GM10248 (cell line): Measurements from ENCODE around the gene EFS.
"Not testable (repeated sequence)": the region's sequence is repeated elsewhere in the genome, so short reads cannot be mapped to it uniquely, and the experiment has no call there.

Experiments
- CTCF ChIA-PET: fragments of 300-600 bp; sonication (Branson Sonifier 250); formaldehyde crosslinking; extraction: SDS; loops from one replicate; lab custom pipeline; 2021; ENCODE audit warnings: antibody characterized with exemption; lab: Yijun Ruan, JAX
- POLR2A ChIA-PET: fragments of 350-650 bp; sonication (Branson Sonifier 250); formaldehyde crosslinking; extraction: SDS; loops from one replicate; lab custom pipeline; 2020; ENCODE audit warnings: antibody characterized with exemption; lab: Yijun Ruan, JAX
- DNase-seq: peaks from one replicate; pipeline ENCODE4 v3.0.0; 2012; ENCODE audit errors: extremely low spot score
- TF ChIP-seq, protein P1 (sequence below): IDR thresholded peaks from 2 replicates; pipeline ENCODE4 v1.5.1; 2012; ENCODE audit warnings: mild to moderate bottlenecking, low read depth; ENCODE audit errors: extremely low read depth, missing control alignments, control extremely low read depth

The EFS gene

DNA sequence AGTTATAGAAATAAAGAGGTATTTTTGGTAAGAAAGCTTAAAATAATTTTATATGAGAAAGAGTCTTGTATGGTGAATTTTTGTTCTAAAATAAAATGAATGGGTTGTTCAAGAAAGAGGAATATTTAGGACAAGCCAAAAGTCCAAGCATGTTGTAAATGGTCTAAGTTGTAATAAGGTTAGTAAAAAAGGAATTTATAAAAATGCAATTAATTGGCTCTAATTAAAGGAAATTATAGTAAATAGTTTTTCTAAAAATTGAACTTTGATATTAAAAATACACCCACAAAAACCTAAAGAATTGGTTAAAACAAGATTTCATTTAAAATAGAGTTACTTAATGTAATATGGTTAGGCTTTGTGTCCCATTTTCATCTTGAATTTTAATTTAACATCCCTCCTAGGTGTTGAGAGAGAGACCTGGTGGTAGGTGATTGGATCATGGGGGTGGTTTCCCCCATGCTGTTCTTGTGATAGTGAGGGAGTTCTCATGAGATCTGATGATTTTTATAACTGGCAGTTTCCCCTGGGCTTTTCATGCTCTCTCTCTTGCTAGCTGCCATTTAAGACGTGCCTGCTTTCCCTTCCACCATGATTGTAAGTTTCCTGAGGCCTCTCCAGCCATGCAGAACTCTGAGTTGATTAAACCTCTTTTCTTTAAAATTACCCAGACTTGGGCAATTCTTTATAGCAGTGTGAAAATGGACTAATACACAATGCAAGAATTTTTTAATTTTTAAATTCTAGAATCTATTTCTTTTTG, 25.3 kb downstream of the EFS start:
- no peak for DNase-seq
- ChIA-PET CTCF (interaction anchor here (1.0 to 1.7 kb wide), 4 partner anchors 8 to 107 kb away, joined by 3 to 7 read pairs (median 3); no protein-coding TSS in a partner anchor), POLR2A (no interaction called here)
- TF ChIP-seq, protein P1, sequence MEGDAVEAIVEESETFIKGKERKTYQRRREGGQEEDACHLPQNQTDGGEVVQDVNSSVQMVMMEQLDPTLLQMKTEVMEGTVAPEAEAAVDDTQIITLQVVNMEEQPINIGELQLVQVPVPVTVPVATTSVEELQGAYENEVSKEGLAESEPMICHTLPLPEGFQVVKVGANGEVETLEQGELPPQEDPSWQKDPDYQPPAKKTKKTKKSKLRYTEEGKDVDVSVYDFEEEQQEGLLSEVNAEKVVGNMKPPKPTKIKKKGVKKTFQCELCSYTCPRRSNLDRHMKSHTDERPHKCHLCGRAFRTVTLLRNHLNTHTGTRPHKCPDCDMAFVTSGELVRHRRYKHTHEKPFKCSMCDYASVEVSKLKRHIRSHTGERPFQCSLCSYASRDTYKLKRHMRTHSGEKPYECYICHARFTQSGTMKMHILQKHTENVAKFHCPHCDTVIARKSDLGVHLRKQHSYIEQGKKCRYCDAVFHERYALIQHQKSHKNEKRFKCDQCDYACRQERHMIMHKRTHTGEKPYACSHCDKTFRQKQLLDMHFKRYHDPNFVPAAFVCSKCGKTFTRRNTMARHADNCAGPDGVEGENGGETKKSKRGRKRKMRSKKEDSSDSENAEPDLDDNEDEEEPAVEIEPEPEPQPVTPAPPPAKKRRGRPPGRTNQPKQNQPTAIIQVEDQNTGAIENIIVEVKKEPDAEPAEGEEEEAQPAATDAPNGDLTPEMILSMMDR = no peak

DNA sequence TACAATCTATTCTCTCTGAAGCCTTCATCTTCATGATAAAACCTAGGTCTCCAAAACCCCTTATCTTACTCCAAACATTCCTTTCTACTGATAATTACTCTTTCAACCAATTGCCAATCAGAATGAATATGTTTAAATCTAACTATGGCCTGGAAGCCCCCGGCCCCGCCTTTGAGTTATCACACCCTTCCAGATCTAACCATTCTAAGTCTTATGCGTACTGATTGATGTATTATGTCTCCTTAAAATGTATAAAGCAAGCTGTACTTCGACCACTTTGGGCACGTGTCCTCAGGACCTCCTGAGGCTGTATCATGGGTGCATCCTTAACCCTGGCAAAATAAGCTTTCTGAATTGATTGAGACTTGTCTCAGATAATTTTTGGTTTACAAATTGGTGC, 29.3 kb downstream of the EFS start:
- ChIA-PET CTCF (interaction anchor here (1.1 to 3.2 kb wide), 6 partner anchors 9 to 267 kb away, joined by 3 to 10 read pairs (median 6); no protein-coding TSS in a partner anchor), POLR2A (interaction anchor here (1.3 kb wide), 1 partner anchor 9 kb away, joined by 3 read pairs; no protein-coding TSS in a partner anchor)

DNA sequence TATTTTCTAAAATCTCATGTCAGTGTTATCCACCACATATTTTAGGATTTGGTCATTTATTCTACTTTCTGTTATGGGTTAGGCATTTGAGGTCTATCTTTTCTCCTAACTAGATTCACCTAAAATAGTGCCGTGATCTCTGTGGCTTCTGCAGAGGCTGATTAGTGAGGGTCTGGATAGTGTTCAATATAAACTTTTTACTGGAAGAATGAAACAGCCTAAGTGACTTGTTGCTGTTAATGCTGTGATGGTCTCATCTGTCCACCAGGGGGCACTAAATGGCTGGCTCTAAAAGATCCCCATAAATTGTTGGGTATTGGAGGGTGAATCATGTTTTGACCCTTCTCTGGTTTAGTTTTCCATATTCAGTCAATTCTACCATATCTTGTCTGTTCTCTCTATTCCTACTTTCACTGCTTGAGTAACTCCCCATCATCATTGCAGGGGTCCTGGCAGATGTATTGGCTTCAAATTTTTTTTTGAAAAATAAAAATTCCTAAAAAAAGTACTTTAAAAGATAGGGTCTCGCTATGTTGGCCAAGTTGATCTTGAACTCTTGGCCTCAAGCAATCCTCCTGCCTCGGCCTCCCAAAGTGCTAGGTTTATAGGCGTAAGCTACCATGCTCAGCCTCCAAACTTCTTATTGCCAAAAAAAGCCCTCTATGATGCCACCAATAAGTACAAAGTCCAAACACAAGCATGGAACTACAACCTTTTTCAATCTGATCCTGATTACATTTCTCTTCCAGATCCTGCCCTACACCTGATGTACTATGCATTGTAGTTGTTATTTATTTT, 36.8 kb downstream of the EFS start:
- TF ChIP-seq, protein P1 = peak; percentile 76
- CTCF ChIA-PET = interaction anchor here (1.0 to 4.8 kb wide), 12 partner anchors 7 to 277 kb away, joined by 3 to 54 read pairs (median 4); partner anchors contain the start of genes CMTM5, PABPN1 and PPP1R3E

More for the DNA sequence above, 29.3 kb downstream of the EFS start:
- TF ChIP-seq, protein P1 = no peak
- DNase-seq = no peak

DNA sequence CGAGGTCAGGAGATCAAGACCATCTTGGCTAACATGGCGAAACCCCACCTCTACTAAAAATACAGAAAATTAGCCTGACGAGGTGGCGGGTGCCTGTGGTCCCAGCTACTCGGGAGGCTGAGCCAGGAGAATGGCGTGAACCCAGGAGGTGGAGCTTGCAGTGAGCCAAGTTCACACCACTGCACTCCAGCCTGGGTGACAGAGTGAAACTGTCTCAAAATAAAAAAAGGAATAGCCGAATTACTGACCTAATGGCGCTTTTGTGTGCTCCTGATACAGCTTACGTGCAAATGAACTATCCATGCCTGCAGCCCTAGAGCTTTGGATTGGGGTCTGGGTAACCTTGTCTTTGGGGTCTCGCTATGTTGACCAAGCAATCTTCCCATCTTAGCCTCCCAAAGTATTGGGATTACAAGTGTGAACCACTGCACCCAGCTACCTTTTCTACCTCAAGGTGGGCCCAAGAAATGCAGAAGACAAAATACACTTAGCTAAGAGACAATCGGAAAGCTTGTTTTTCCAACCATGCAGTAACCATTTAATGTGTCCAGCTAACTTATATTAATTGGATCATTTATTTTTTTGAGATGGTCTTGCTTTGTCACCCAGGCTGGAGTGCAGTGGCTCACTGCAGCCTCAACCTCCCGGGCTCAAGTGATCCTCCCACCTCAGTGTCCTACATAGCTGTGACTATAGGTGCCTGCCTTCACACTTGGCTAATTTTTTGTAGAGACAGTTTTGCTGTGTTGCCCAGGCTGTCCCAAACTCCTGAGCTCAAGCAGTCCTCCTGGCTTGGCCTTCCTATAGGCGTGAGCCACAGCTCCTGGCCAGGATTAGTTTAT, 38.3 kb downstream of the EFS start:
- TF ChIP-seq, protein P1 = no peak
- no peak for DNase-seq
- POLR2A ChIA-PET = interaction anchor here (0.9 to 1.2 kb wide), 3 partner anchors 9 to 40 kb away, joined by 3 to 6 read pairs (median 4); partner anchors contain the start of gene HOMEZ
- CTCF ChIA-PET = interaction anchor here (0.7 to 4.8 kb wide), 29 partner anchors 9 to 279 kb away, joined by 3 to 54 read pairs (median 4); partner anchors contain the start of genes BCL2L2, CMTM5, HOMEZ and PPP1R3E

More for the DNA sequence above, 36.8 kb downstream of the EFS start:
- POLR2A ChIA-PET = no interaction called here
- peak; percentile 84 for DNase-seq

DNA sequence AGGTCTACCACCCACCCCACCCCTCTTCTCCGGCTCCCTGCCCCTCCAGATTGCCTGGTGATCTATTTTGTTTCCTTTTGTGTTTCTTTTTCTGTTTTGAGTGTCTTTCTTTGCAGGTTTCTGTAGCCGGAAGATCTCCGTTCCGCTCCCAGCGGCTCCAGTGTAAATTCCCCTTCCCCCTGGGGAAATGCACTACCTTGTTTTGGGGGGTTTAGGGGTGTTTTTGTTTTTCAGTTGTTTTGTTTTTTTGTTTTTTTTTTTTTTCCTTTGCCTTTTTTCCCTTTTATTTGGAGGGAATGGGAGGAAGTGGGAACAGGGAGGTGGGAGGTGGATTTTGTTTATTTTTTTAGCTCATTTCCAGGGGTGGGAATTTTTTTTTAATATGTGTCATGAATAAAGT, 39.2 kb downstream of the EFS start:
- CTCF ChIA-PET = interaction anchor here (1.2 to 4.8 kb wide), 6 partner anchors 10 to 53 kb away, joined by 3 to 54 read pairs (median 7); partner anchors contain the start of genes CMTM5, HOMEZ and SLC22A17
- DNase-seq = not testable (repeated sequence)

DNA sequence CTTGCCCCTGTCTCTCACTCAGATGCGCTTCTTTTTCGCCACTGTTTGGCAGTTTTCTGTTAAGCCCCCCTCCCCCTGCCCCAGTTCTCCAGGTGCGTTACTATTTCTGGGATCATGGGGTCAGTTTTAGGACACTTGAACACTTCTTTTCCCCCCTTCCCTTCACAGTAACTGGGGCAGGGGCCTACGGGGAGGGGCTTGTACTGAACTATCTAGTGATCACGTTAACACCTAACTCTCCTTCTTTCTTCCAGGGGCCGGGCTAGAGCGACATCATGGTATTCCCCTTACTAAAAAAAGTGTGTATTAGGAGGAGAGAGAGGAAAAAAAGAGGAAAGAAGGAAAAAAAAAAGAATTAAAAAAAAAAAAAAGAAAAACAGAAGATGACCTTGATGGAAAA, 40.0 kb downstream of the EFS start:
- TF ChIP-seq, protein P1 = no peak
- no peak for DNase-seq
- CTCF ChIA-PET = interaction anchor here (0.6 to 4.8 kb wide), 4 partner anchors 10 to 1793 kb away, joined by 3 to 26 read pairs (median 6); no protein-coding TSS in a partner anchor
- POLR2A ChIA-PET = no interaction called here

More for the DNA sequence above, 39.2 kb downstream of the EFS start:
- POLR2A ChIA-PET = interaction anchor here (1.2 kb wide), 1 partner anchor 10 kb away, joined by 3 read pairs; no protein-coding TSS in a partner anchor
